Measurements from ENCODE around the gene OXCT1.

GRCh38 chr5:41794471-41794870 is 75.8 kb downstream of the OXCT1 start:
- TF ChIP-seq CTCF (conservative IDR thresholded peaks at IDR 0.05 in 1 of 2, IDR thresholded peaks at IDR 0.05 in 1 of 2; ENCODE audit: extremely low read depth in 1 of 2, insufficient read depth in 1 of 2, low read depth in 1 of 2, low read length in 2 of 2) (no peak), EZH2 (IDR thresholded peaks at IDR 0.05; ENCODE audit: borderline replicate concordance, low read length) (no peak)
